Neural cell (in vitro differentiated cells): ENCODE measurements around the gene ABCA1.

Experiments
- EP300 ChIP-seq: fragments of 450-650 bp; conservative IDR thresholded peaks from 2 replicates; pipeline ENCODE4 v1.6.1; 2014; ENCODE audit warnings: antibody characterized with exemption, mild to moderate bottlenecking, moderate library complexity; ENCODE audit not compliant: poor library complexity, severe bottlenecking
- EZH2 ChIP-seq: fragments of 200-600, 300-800 bp; shearing (Covaris generic), sonication (generic); IDR thresholded peaks from 2 replicates; pipeline ENCODE4 v1.6.1; 2014; ENCODE audit warnings: antibody characterized with exemption, low read length, borderline replicate concordance, mild to moderate bottlenecking; ENCODE audit not compliant: insufficient read depth, poor library complexity, severe bottlenecking
- MXI1 ChIP-seq: fragments of 450-650 bp; conservative IDR thresholded peaks from 2 replicates; pipeline ENCODE4 v1.6.1; 2014; ENCODE audit warnings: antibody characterized with exemption, mild to moderate bottlenecking; ENCODE audit not compliant: poor library complexity, severe bottlenecking
- POLR2AphosphoS5 ChIP-seq: IDR thresholded peaks from 2 replicates; pipeline ENCODE4 v1.6.1; 2012
- RAD21 ChIP-seq: fragments of 450-650 bp; conservative IDR thresholded peaks from 2 replicates; pipeline ENCODE4 v1.6.1; 2014; ENCODE audit warnings: antibody characterized with exemption, mild to moderate bottlenecking, moderate library complexity
- REST ChIP-seq: IDR thresholded peaks from 2 replicates; pipeline ENCODE4 v1.6.1; 2012; ENCODE audit warnings: borderline replicate concordance
- SMC3 ChIP-seq: fragments of 450-650 bp; conservative IDR thresholded peaks from 2 replicates; pipeline ENCODE4 v1.6.1; 2014; ENCODE audit warnings: antibody characterized with exemption, mild to moderate bottlenecking, moderate library complexity; ENCODE audit not compliant: poor library complexity
- TAF1 ChIP-seq: IDR thresholded peaks from 2 replicates; pipeline ENCODE4 v1.6.1; 2012; ENCODE audit warnings: low read depth
- TF ChIP-seq, protein P1 (sequence below): fragments of 450-650 bp; IDR thresholded peaks from 2 replicates; pipeline ENCODE4 v1.5.1; 2014; ENCODE audit warnings: antibody characterized with exemption, mild to moderate bottlenecking, moderate library complexity; ENCODE audit not compliant: poor library complexity, severe bottlenecking

DNA sequence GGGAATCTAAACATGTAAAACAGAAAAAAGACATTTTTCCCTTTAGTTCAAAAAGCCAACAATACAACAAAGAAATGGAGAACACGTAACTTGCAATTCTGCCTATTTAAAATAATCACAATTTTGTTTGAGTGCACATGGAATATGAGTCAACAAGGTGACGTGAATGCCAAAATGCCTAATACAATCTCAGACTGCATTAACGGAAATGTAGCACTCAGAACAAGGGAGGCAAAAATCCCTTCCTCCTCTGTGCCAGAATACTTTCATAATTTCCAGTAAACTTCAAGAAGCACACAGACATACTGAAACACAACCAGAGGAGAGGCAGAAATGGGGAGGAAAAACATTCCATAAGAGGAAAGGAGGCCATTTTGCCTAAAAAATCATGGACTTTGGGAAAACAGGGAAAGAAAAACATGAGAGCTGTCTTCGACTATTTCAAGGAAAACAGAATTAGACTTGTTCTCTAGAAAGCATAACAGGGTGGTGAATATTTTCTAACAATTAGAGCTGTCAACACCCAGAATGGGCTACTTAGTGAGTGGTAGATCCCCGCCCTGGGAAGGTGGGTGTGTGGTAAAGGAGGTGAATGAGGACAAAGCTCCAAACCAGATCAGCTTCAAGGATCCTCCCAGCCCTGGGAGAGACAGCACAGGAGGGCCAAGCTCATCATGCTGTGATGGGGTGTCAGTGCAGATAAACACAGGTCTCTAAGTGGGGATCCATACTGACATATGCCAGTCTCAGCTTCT lies 48.2 kb downstream of the ABCA1 start:
- no peak for TF ChIP-seq RAD21
- TF ChIP-seq, protein P1, sequence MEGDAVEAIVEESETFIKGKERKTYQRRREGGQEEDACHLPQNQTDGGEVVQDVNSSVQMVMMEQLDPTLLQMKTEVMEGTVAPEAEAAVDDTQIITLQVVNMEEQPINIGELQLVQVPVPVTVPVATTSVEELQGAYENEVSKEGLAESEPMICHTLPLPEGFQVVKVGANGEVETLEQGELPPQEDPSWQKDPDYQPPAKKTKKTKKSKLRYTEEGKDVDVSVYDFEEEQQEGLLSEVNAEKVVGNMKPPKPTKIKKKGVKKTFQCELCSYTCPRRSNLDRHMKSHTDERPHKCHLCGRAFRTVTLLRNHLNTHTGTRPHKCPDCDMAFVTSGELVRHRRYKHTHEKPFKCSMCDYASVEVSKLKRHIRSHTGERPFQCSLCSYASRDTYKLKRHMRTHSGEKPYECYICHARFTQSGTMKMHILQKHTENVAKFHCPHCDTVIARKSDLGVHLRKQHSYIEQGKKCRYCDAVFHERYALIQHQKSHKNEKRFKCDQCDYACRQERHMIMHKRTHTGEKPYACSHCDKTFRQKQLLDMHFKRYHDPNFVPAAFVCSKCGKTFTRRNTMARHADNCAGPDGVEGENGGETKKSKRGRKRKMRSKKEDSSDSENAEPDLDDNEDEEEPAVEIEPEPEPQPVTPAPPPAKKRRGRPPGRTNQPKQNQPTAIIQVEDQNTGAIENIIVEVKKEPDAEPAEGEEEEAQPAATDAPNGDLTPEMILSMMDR = no peak
- no peak for TF ChIP-seq REST
- no peak for TF ChIP-seq EZH2
- TF ChIP-seq SMC3 = no peak
- no peak for TF ChIP-seq POLR2AphosphoS5
- no peak for TF ChIP-seq EP300
- no peak for TF ChIP-seq TAF1
- TF ChIP-seq MXI1 = no peak
